NCI-H774 (cell line): ENCODE data around the gene SNRPA1.

Experiments used
- DNase-seq: peaks from one replicate; lab custom pipeline; 2025; lab: John Stamatoyannopoulos, UW

Gene SNRPA1

GRCh38 chr15:101258238-101259144, 36.6 kb downstream of the SNRPA1 start:
- peak; percentile 58 for DNase-seq

GRCh38 chr15:101256757-101257156, 38.3 kb downstream of the SNRPA1 start:
- no peak for DNase-seq

GRCh38 chr15:101255615-101256241, 39.3 kb downstream of the SNRPA1 start:
- no peak for DNase-seq

- no peak for DNase-seq
These were observed 40.0 kb downstream of the SNRPA1 start for GRCh38 chr15:101255051-101255395.

GRCh38 chr15:101254157-101255050, 40.6 kb downstream of the SNRPA1 start:
- no peak for DNase-seq

GRCh38 chr15:101252836-101253235, 42.2 kb downstream of the SNRPA1 start:
- no peak for DNase-seq

GRCh38 chr15:101251830-101252820, 42.9 kb downstream of the SNRPA1 start, which contains the start of gene CHSY1:
Gene CHSY1 (minus strand): TSS chr15:101252048. CDS start chr15:101251456, 592 bp downstream.
- DNase-seq, result peak; percentile 71

GRCh38 chr15:101250873-101251829, 43.9 kb downstream of the SNRPA1 start:
- DNase-seq, result peak; percentile 48

GRCh38 chr15:101250341-101250831, 44.7 kb downstream of the SNRPA1 start:
- no peak for DNase-seq

- no peak for DNase-seq
These were observed 46.8 kb downstream of the SNRPA1 start for GRCh38 chr15:101248274-101248673.

GRCh38 chr15:101246824-101247745, 48.0 kb downstream of the SNRPA1 start:
- DNase-seq, result no peak

GRCh38 chr15:101246391-101246790, 48.7 kb downstream of the SNRPA1 start:
- no peak for DNase-seq

GRCh38 chr15:101244889-101245668, 50.0 kb downstream of the SNRPA1 start:
- DNase-seq, result no peak

GRCh38 chr15:101244036-101244781, 50.8 kb downstream of the SNRPA1 start:
- DNase-seq, result no peak

- DNase-seq, result no peak
These were observed 51.6 kb downstream of the SNRPA1 start for GRCh38 chr15:101243420-101243819.

GRCh38 chr15:101242999-101243336, 52.1 kb downstream of the SNRPA1 start:
- DNase-seq, result no peak
